IMR-90 (cell line): ENCODE results near the gene FOXK2. TPM values are rescaled to one million over a fixed set of nuclear protein-coding genes. Genes with fewer than 3 reads are reported as not detected.

ENCODE experiments used
- ATAC-seq: fragments of 200-7000 bp; cut with Tn5 transposase; 2 replicates; pipeline ENCODE4 v1.9.1; 2020; ENCODE audit warnings: low read depth, mild to moderate bottlenecking, moderate library complexity
- BruUV-seq: library from RNA; stranded (reverse); fragments of 400-500 nt; replicated peaks from 2 replicates; lab custom pipeline; 2021; lab: Mats Ljungman, UMichigan
- CTCF ChIA-PET: fragments of 300-600 bp; formaldehyde crosslinking; extraction: SDS; loops from one replicate; lab custom pipeline; 2021; ENCODE audit warnings: antibody characterized with exemption; lab: Yijun Ruan, JAX
- POLR2A ChIA-PET: fragments of 300-600 bp; sonication (Branson Sonifier 250); formaldehyde crosslinking; loops from one replicate; lab custom pipeline; 2022; ENCODE audit warnings: antibody characterized with exemption; ENCODE audit not compliant: unreplicated experiment; lab: Charles Lee
- DNase-seq: peaks from one replicate; pipeline ENCODE4 v3.0.0; 2013
- H2AFZ ChIP-seq: replicated peaks from 2 replicates; pipeline ENCODE3; 2013; ENCODE audit warnings: low read length, mild to moderate bottlenecking; ENCODE audit not compliant: poor library complexity
- H2AK5ac ChIP-seq: 2 replicates; pipeline ENCODE4 v1.6.1; 2013; ENCODE audit warnings: low read depth, low read length, inconsistent platforms
- H2AK9ac ChIP-seq: replicated peaks from 2 replicates; pipeline ENCODE3; 2013; ENCODE audit warnings: mild to moderate bottlenecking, low read depth, low read length, moderate library complexity; ENCODE audit not compliant: poor library complexity
- H2BK120ac ChIP-seq: 2 replicates; pipeline ENCODE4 v1.6.1; 2013; ENCODE audit warnings: low read depth, low read length, inconsistent platforms
- H2BK15ac ChIP-seq: 3 replicates; pipeline ENCODE4 v1.6.1; 2013; ENCODE audit warnings: low read depth, low read length, inconsistent platforms
- H2BK20ac ChIP-seq: 2 replicates; pipeline ENCODE4 v1.6.1; 2013; ENCODE audit warnings: low read depth, mild to moderate bottlenecking, inconsistent platforms, low read length, moderate library complexity
- H2BK5ac ChIP-seq: 2 replicates; pipeline ENCODE4 v1.6.1; 2013; ENCODE audit warnings: mild to moderate bottlenecking, low read depth, low read length, inconsistent platforms; ENCODE audit not compliant: poor library complexity, severe bottlenecking
- H3K14ac ChIP-seq: replicated peaks from 2 replicates; pipeline ENCODE4 v1.6.1; 2013; ENCODE audit warnings: low read depth, low read length, inconsistent platforms
- H3K18ac ChIP-seq: 2 replicates; pipeline ENCODE4 v1.6.1; 2013; ENCODE audit warnings: low read depth, low read length, control low read depth
- H3K23ac ChIP-seq: 2 replicates; pipeline ENCODE4 v1.6.1; 2013; ENCODE audit warnings: low read depth, low read length, inconsistent platforms
- H3K27ac ChIP-seq: 2 replicates; pipeline ENCODE4 v1.5.1; 2013; ENCODE audit warnings: mild to moderate bottlenecking, control low read depth, low read length; ENCODE audit not compliant: insufficient read depth
- H3K27me3 ChIP-seq: 2 replicates; pipeline ENCODE4 v1.6.1; 2013; ENCODE audit warnings: low read length; ENCODE audit not compliant: control insufficient read depth, insufficient read depth
- H3K36me3 ChIP-seq: 2 replicates; pipeline ENCODE4 v1.6.1; 2013; ENCODE audit warnings: low read length, mixed read lengths; ENCODE audit not compliant: control insufficient read depth, insufficient read depth
- H3K4ac ChIP-seq: 2 replicates; pipeline ENCODE4 v1.6.1; 2013; ENCODE audit warnings: low read depth, low read length, inconsistent platforms
- H3K4me1 ChIP-seq: 2 replicates; pipeline ENCODE4 v1.6.1; 2013; ENCODE audit warnings: low read length, mixed read lengths; ENCODE audit not compliant: control insufficient read depth, insufficient read depth
- H3K4me2 ChIP-seq: 2 replicates; pipeline ENCODE4 v1.6.1; 2013; ENCODE audit warnings: low read depth, mild to moderate bottlenecking, control low read depth, low read length, moderate library complexity
- H3K4me3 ChIP-seq: 2 replicates; pipeline ENCODE4 v1.5.1; 2013; ENCODE audit warnings: low read depth, mild to moderate bottlenecking, control low read depth, low read length, moderate library complexity; ENCODE audit not compliant: insufficient read depth
- H3K56ac ChIP-seq: 2 replicates; pipeline ENCODE4 v1.6.1; 2013; ENCODE audit warnings: low read length, inconsistent platforms; ENCODE audit not compliant: insufficient read depth; ENCODE audit errors: extremely low read depth
- H3K79me1 ChIP-seq, 2 experiments: 2 replicates each; pipeline ENCODE4 v1.6.1; 2013; ENCODE audit warnings: low read length in 2 of 2, inconsistent platforms in 1 of 2, low read depth in 1 of 2
- H3K9ac ChIP-seq: 2 replicates; pipeline ENCODE4 v1.6.1; 2013; ENCODE audit warnings: low read depth, low read length, control low read depth
- H3K9me1 ChIP-seq: 2 replicates; pipeline ENCODE4 v1.6.1; 2013; ENCODE audit warnings: low read length, inconsistent platforms; ENCODE audit not compliant: insufficient read depth
- H3K9me3 ChIP-seq: 2 replicates; pipeline ENCODE4 v1.6.1; 2013; ENCODE audit warnings: low read length; ENCODE audit not compliant: control insufficient read depth, insufficient read depth
- H4K20me1 ChIP-seq: 2 replicates; pipeline ENCODE4 v1.6.1; 2013; ENCODE audit warnings: low read length, inconsistent platforms; ENCODE audit not compliant: insufficient read depth
- H4K5ac ChIP-seq: 2 replicates; pipeline ENCODE4 v1.6.1; 2013; ENCODE audit warnings: mild to moderate bottlenecking, low read depth, low read length, control low read depth
- H4K8ac ChIP-seq, 2 experiments: 2 replicates each; pipeline ENCODE4 v1.6.1; 2013; ENCODE audit warnings: low read depth in 2 of 2, low read length in 2 of 2, control low read depth in 1 of 2, inconsistent platforms in 1 of 2
- H4K91ac ChIP-seq: 2 replicates; pipeline ENCODE4 v1.6.1; 2013; ENCODE audit warnings: low read depth, low read length, inconsistent platforms; ENCODE audit not compliant: insufficient read depth
- BHLHE40 ChIP-seq: fragments of 150-350 bp; IDR thresholded peaks from 2 replicates; pipeline ENCODE4 v1.6.1; 2016; ENCODE audit warnings: mild to moderate bottlenecking, low read depth, low read length
- CEBPB ChIP-seq: IDR thresholded peaks from 2 replicates; pipeline ENCODE4 v1.6.1; 2012; ENCODE audit warnings: low read depth, low read length, improper control_type of control experiment
- CHD1 ChIP-seq: IDR thresholded peaks from 2 replicates; pipeline ENCODE4 v1.6.1; 2012; ENCODE audit warnings: low read depth, low read length, improper control_type of control experiment
- CTCF ChIP-seq: conservative IDR thresholded peaks from 2 replicates; pipeline ENCODE4 v1.5.1; 2012; ENCODE audit warnings: mild to moderate bottlenecking, low read depth, low read length, improper control_type of control experiment
- ELK1 ChIP-seq: fragments of 150-350 bp; IDR thresholded peaks from 2 replicates; pipeline ENCODE4 v1.6.1; 2016; ENCODE audit warnings: low read depth, mild to moderate bottlenecking, low read length, moderate library complexity, borderline replicate concordance
- FOS ChIP-seq: fragments of 150-350 bp; IDR thresholded peaks from 2 replicates; pipeline ENCODE4 v1.6.1; 2016; ENCODE audit warnings: low read depth, low read length
- MAFK ChIP-seq: IDR thresholded peaks from 2 replicates; pipeline ENCODE4 v1.6.1; 2012; ENCODE audit warnings: low read depth, low read length, improper control_type of control experiment
- MAZ ChIP-seq: IDR thresholded peaks from 2 replicates; pipeline ENCODE4 v1.6.1; 2012; ENCODE audit warnings: low read depth, mild to moderate bottlenecking, low read length, improper control_type of control experiment, moderate library complexity, borderline replicate concordance
- MXI1 ChIP-seq: IDR thresholded peaks from 2 replicates; pipeline ENCODE4 v1.6.1; 2012; ENCODE audit warnings: low read depth, mild to moderate bottlenecking, low read length, moderate library complexity, borderline replicate concordance
- RCOR1 ChIP-seq: IDR thresholded peaks from 2 replicates; pipeline ENCODE4 v1.6.1; 2012; ENCODE audit warnings: mild to moderate bottlenecking, low read length, improper control_type of control experiment; ENCODE audit not compliant: insufficient replicate concordance
- RFX5 ChIP-seq: IDR thresholded peaks from 2 replicates; pipeline ENCODE4 v1.8.0; 2012; ENCODE audit warnings: low read depth, mild to moderate bottlenecking, low read length, moderate library complexity
- SMC3 ChIP-seq: fragments of 150-350 bp; IDR thresholded peaks from 2 replicates; pipeline ENCODE4 v1.6.1; 2016; ENCODE audit warnings: low read depth, mild to moderate bottlenecking, antibody characterized with exemption, low read length, moderate library complexity
- USF2 ChIP-seq: fragments of 150-350 bp; IDR thresholded peaks from 2 replicates; pipeline ENCODE4 v1.6.1; 2017; ENCODE audit warnings: mild to moderate bottlenecking, antibody characterized with exemption, low read length, low read depth
- WGBS, 2 experiments: methylation state at CpG; one replicate each; pipeline versions ENCODE4 v1.1.5 to v1.1.7; 2013; ENCODE audit warnings: missing lambda C conversion rate in 2 of 2; ENCODE audit not compliant: insufficient read length in 1 of 2; ENCODE audit errors: extremely low coverage in 2 of 2; 5-methylcytosine and 5-hydroxymethylcytosine counted together
- dilution Hi-C: fragments of 300-500 bp; cut with HindIII; formaldehyde crosslinking; loops from one replicate; pipeline ENCODE4 v1.14.3; 2018; ENCODE audit warnings: low sequenced_read_pairs; ENCODE audit not compliant: unreplicated experiment
- in situ Hi-C: fragments of 300-500 bp; cut with MboI; formaldehyde crosslinking; loops from 3 replicates; pipeline ENCODE4 v1.14.3; 2019; ENCODE audit warnings: low sequenced_read_pairs, inconsistent platforms, mixed read lengths
- intact Hi-C: fragments of 100-400 bp; cut with micrococcal nuclease; formaldehyde crosslinking; loops from 2 replicates; pipeline ENCODE4 v1.10.0; 2022
- polyA plus RNA-seq, 3 experiments: library from polyadenylated mRNA; depleted of rRNA; stranded (reverse); fragments of >200 nt; gene quantifications; 2 replicates each; pipeline ENCODE4 v1.2.3, GENCODE V29; 2012; ENCODE audit warnings: low replicate concordance in 1 of 3
- total RNA-seq: library from RNA; depleted of rRNA; stranded (reverse); fragments of >200 nt; gene quantifications from 2 replicates; pipeline ENCODE4 v1.2.3, GENCODE V29; 2012

The FOXK2 gene
- total and polyA plus RNA-seq, 2 of the 4 experiments (the other 2 are of a cell fraction): 12.5 to 20.0 TPM

- in situ Hi-C loops: no loop called here
These were observed 26.2 kb upstream of the FOXK2 start for GRCh38 chr17:82493226-82493781.

More at GRCh38 chr17:82493226-82493781, 26.2 kb upstream of the FOXK2 start:
- intact Hi-C loops: loop anchor here (5.0 kb wide), 1 partner anchor 59 kb away; no protein-coding TSS in a partner anchor
- WGBS, 2 experiments: 93% methylated on average over 3 of the region's 12 CpGs; no CpG with 5 or more reads in 1 of the 2 experiments
- peak overlapping the region; percentile 69; the same call in 1 of the 2 replicates for H3K23ac ChIP-seq
- no peak overlapping the region for H4K8ac ChIP-seq
- H3K4me3 ChIP-seq: no peak overlapping the region
- TF ChIP-seq MAZ: no peak
- TF ChIP-seq CHD1: no peak
- no peak for TF ChIP-seq SMC3
- no peak for TF ChIP-seq RFX5
- no peak for TF ChIP-seq CTCF
- no peak for TF ChIP-seq USF2
- no peak for TF ChIP-seq ELK1
- TF ChIP-seq RCOR1: no peak
- TF ChIP-seq MXI1: no peak
- no peak for TF ChIP-seq MAFK
- TF ChIP-seq CEBPB: no peak
- TF ChIP-seq BHLHE40: no peak
- TF ChIP-seq FOS: no peak
- H3K9me1 ChIP-seq: peaks cover 8% of the 10 kb centered on the region
- no peak overlapping the region for H2BK15ac ChIP-seq
- H2BK20ac ChIP-seq: no peak overlapping the region
- POLR2A ChIA-PET: no interaction called here
- dilution Hi-C loops: no loop called here
- no peak overlapping the region for H3K56ac ChIP-seq
- ATAC-seq (no peak), DNase-seq (no peak)
- H4K5ac ChIP-seq: no peak overlapping the region
- H3K9ac ChIP-seq: peak overlapping the region; percentile 26; the same call in 1 of the 2 replicates
- H3K36me3 ChIP-seq: peaks cover 5% of the 10 kb centered on the region; the same call in 1 of the 2 replicates
- peak overlapping the region; percentile 43 for H2BK5ac ChIP-seq
- peak overlapping the region; percentile 4; the same call in 1 of the 2 replicates for H3K4me2 ChIP-seq
- H3K4me1 ChIP-seq: peaks cover 11% of the 10 kb centered on the region
- peak overlapping the region; percentile 54 for H3K4ac ChIP-seq
- H3K9me3 ChIP-seq: no peaks in the 10 kb centered on the region
- peak overlapping the region; percentile 59 for H2AK5ac ChIP-seq
- H3K79me1 ChIP-seq: peaks cover 0 to 5% of the 10 kb centered on the region in 2 experiments; a peak in 1 of 4 replicates
- H3K27me3 ChIP-seq: no peaks in the 10 kb centered on the region
- H3K27ac ChIP-seq: no peak overlapping the region
- H4K91ac ChIP-seq: peak overlapping the region; percentile 35; the same call in 1 of the 2 replicates
- H4K20me1 ChIP-seq: peaks cover 12% of the 10 kb centered on the region; the same call in 1 of the 2 replicates
- H3K14ac ChIP-seq: peak overlapping the region; percentile 65
- no peak overlapping the region for H3K18ac ChIP-seq
- H2AK9ac ChIP-seq: peak overlapping the region; percentile 62
- CTCF ChIA-PET: no interaction called here
- H2AFZ ChIP-seq: peak overlapping the region; percentile 34
- peak overlapping the region; percentile 16; the same call in 1 of the 2 replicates for H2BK120ac ChIP-seq
- BruUV-seq: no TSS peak
